NCI-H1436 treated with DMSO at 0.1 percent for 48 hours (cell line): ENCODE data around the gene TMEFF2.

Experiments used
- DNase-seq: peaks from one replicate; lab custom pipeline; 2025; lab: John Stamatoyannopoulos, UW

The TMEFF2 gene

DNA sequence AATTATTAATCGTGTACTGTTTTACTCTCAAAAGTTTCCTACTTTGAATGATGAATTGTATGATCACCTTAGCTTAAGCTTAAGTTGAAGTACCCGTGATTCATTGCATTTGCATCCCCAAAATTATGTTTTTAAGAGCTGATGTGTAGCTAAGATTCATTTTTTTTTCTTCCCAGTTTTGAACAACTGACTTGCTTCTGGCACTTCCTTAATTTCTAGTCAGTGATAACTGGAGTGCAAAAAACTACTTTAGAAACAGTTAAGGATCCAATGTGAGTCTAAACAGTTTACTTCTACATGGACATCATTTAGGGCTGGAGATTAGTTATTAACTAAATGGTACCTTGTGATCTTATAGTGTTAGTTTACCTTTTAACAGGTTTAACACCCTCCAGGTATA, 223.9 kb downstream of the TMEFF2 start:
- DNase-seq = no peak

DNA sequence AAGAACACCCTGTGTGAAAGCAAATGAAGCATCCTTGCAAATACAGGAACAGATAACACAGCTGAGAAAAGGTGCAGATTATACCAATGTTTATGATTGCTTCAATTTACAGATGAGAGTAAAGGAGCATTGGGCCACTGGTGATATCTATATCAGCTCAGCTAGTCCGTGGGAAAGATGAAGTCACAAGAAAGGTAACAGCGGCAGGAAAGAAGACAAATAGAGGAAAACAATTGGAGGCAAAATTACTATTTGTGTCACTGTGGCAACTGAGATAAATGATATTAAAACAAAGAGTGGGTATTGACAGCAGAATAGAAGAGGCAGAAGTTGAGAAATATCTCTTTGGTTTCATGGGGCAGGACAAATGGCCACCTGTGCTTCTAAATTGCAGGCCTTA, 226.6 kb downstream of the TMEFF2 start:
- no peak for DNase-seq

DNA sequence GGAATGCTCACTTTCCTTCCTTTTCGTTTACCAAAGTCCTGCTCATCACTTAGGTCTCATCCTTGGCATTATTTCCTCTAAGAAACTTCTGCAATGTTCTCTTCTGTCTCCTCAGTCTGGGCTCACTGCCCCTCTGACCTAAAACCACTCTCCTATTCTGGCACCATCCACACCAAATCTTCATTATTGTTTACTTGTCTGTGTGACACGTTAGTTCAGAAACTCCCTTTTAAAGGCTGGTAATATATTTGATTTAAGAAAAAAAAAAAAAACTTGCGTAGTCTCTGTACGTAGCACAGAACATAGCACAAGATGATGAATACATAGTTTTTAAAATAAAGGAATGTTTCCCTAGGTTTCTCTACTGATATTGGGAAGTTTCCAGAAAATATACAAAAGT, 229.0 kb downstream of the TMEFF2 start:
- no peak for DNase-seq

DNA sequence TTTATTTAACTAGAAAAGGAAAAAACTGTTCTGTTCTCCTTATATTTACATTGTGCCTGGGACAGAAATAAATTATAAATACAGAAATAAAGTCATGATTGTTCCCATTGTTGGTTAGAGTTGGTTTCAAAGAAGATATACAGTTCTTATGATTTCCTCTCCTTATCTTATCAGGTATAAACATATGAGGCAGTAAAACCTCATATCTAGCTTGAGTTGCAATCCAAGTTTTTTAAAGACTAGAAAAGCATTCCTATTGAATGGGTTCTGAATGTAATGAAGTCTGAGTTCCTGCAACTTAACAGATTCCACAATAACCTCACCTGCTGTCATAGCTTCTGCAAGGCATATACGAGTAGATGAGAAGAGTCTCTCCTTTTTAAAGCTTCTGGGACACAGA, 233.2 kb downstream of the TMEFF2 start:
- no peak for DNase-seq

DNA sequence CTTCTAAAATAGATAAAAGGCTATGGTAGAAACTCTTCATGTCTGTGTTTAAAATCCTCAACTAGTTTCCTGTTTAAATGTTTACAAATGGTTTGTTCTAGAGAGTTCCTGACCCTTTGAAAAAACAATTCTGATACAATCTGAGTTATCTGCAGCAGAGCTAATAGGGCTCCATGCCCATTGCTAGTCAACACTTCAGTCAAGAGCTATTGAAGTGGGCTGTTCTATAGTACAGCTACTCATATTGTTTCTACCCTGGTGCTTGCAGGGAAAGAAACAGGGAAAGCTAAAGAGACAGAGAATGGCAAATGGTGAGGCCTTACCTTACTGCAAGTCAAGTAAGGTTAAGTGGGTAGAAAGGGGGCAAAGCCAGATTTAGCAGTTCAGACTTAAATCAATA, 235.5 kb downstream of the TMEFF2 start:
- DNase-seq = peak; percentile 16

DNA sequence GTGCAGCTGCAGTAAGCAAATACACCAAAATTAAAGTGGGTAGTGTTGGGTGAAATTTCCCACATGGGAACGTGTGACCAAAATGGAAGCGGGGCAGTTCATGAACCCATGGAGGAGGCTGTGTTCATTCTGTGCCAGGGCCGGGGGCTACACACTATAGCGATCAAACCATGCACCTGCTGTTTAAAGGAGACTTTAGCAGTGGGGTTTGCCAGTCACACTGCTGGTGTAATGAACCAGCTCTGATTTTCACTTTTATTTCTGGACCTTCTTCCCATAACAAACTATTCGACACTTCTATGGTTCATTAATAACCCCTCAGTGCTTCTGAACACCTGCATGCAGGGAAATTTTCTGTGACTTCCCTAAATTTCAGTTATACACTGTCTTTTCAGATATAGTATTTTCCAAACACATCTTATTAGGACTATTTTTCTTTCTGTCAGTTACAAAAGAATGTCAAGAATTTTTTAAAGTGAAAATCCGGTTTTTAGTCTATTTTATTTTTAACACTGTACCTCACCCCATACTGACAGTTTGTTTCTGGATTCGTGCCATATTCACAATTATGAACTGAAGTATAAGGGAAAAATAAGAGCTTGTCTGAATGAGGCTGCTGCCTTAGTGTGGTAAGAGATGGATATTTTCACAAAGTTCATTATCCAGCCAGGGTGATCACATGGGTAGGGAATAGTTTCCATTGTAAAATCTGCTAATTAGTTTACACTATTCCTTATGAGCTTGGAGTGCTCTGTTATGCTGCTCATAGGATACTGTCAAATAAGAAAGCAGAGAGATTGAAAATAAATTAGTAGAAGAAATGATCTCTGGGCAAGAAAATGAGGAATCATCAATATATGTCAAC, 236.5 kb downstream of the TMEFF2 start:
- DNase-seq = no peak

DNA sequence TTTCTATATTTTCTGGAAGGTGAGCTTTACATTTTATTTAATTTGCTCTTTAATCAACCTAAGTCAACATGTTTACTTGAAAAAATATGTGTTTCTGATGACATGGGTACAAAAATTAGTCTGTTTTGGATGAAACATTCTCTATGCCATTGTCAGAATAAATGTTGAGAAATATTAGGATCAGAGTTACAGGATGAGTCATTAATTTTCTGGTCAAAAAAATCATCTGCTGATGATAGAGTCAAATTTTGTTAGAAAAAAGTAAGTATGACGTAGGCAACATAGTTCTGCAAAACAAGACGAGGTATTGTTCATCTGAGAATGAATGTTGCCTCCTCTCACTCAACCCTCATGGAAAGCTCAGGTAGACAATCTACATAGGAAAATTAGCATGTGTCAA, 240.3 kb downstream of the TMEFF2 start:
- no peak for DNase-seq

DNA sequence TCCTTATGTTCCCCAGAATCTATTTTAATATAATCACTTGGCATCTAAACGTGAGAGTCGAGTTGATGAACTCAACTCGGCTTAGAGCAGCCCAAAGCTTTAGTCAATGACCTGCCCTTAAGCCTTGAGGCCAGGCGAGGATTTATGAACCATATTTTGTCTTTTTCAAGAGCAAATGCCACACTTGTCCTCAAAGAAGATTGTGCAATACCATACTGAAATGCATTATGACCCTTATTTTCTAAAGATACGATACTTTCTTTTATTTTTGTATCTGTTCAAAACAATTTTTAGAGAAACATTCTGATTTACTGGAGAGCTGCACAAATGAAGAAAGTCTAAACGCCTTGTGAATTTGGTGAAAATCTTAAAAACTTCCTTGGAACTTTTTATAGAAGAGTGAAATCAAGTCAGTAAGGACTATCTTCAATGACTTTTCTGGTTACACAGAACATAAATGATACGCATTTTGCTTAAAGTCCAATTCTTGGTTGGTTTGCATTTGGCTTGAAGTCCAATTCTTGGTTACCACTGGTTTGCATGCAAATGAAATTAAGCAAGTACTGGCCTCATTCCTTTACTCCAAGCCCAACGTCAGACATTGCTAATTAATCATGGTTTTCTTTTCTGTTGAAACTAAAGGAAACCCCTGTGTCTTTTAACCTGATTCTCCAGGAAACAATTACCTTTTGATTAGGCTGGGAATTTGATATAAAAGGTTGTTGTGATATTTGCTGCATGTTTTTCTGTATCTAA, 242.0 kb downstream of the TMEFF2 start:
- no peak for DNase-seq

DNA sequence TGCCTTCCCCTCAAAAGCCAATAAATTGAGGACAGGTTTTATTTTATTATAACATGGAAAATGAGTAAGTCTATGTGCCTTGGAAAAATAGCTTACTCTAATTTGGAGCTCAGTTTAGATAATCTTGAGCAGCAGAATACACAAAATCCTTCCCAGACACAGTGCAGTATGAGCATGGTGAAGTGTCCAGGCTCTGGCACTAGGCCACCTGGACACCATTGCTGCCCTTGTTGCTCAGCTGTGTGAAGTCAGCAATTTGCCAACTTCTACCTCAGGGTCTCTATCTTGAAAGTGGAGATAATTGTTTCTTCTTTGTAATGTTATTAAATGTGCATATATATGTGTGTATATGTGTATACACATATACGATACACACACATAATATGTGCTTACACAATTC, 242.9 kb downstream of the TMEFF2 start:
- DNase-seq = no peak

DNA sequence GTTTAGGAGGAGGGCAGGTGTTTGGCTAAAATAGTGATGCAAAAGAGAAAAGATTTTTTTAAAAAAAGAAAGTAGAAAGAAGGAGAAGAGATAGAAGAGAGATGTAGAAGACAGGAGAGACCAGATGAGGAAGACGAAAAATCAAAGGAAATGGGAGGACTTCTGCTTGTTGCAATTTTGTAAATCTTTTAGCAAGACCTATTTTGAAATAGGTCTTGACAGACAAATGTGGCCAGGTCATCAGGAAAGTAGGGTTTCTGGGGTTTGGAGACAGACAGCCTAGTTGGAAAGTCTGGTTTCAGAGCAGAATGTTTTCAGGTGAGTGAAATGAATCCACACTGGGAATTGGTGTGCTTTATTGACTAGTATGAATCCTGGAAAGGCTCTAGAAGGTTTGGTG, 243.4 kb downstream of the TMEFF2 start:
- no peak for DNase-seq

DNA sequence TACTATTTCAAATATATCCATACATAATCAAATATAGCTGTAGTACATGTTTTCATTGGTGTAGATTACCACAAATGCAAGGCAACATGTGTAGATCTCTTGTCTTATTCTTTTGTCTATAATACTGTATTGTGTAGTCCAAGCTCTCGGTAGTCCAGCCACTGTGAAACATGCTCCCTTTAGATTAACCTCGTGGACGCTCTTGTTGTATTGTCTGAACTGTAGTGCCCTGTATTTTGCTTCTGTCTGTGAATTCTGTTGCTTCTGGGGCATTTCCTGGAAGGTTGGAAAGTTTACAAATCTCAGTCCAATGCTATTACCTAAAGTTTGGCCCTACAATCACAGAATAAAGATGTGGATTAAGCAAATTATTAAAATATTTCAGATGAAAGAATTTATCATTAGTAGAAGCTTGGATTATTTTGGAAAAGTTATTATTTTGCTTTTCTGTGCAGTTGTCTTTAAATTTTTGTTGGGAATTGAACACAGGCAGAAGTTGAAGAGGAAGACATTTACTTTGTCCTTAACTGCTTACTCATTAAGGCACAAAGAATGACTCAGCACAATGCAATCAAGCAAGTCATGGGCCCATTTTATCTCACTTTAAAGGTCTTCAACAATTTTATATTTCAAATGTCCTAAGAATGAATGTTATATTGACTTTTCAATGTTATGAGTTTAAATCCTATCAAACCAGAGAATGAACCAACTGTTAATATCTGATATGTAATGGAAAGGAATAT, 244.4 kb downstream of the TMEFF2 start:
- DNase-seq = no peak

DNA sequence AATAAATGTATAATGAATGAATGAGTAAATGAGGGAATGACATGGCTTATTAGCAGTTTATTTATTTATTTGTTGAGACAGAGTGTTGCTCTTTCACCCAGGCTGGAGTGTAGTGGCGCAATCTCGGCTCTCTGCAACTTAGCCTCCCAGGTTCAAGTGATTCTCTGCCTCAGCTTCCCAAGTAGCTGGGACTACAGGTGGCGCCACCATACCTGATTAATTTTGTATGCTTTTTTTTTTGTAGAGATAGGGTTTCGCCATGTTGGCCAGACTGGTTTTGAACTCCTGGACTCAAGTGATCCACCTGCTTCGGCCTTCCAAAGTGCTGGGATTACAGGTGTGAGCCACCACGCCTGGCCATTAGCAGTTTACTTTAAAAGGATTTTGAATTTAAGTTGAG, 247.5 kb downstream of the TMEFF2 start:
- no peak for DNase-seq

DNA sequence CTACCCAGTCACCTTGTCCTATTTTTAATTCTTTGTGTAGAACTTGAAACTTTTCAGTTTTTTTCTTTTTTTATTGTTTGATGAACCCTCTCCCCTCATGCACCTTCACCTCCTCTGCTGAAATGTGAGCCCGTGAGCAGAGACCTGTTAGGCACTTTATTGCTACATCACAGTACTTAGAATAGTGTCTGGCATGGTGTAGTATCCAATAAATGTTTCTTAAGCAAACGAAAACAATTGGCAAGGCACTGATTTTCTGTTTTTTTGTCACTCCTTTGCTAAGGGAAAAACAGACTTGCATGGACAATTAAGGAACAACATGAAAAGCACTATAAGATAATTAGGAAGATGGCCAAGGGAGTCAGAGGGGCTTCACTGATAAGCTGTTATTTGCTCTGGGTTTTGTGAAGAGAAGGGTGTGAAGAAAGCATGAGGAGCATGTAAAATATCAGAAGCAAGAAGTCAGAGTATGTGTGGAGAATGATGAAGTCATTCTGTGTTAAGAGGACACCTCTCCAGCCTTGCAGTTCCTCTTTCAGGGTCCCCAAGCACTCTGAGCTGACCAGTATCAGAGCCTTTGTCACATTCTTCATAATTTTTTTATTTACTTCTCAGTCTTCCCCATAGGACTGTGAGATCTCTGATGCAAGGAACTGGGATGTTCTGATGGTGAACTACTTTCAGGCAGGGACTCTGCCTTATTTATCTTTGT, 248.1 kb downstream of the TMEFF2 start:
- no peak for DNase-seq

DNA sequence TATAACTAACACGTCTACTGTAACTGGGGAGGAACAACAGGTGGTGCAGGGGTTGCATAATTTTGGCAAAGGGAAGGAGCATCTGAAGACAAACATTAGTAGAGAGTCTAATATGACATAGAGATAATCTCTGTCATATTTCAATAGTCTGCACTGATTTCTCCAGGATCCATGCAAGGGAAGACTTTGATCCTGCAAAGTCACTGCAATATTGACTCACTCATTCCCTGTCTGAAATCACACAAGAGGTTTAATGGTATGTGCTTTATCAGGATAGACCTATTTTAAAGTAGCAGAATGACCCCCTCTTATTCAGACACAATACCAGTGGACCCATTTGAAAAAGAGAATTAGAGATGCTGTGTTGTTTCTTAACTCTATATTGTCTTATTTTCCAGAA, 249.1 kb downstream of the TMEFF2 start:
- DNase-seq = no peak

DNA sequence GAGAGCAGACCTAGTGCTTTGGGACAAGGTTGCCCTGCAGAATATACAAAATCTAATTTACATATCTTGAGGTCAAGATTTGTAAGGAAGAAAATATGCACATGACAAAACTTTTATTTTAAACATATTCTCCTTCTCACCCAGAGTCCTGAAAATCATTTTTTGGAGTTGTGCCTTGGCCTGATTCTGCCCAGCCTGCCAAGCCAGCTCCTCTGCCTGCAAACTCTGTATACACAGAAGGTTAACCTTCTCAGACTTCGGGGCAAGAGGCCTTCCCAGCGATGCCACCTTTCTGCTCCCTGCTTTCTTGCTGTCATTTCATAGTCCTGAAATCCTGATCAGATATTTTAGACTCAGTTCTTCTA, 252.0 kb downstream of the TMEFF2 start:
- DNase-seq = no peak

DNA sequence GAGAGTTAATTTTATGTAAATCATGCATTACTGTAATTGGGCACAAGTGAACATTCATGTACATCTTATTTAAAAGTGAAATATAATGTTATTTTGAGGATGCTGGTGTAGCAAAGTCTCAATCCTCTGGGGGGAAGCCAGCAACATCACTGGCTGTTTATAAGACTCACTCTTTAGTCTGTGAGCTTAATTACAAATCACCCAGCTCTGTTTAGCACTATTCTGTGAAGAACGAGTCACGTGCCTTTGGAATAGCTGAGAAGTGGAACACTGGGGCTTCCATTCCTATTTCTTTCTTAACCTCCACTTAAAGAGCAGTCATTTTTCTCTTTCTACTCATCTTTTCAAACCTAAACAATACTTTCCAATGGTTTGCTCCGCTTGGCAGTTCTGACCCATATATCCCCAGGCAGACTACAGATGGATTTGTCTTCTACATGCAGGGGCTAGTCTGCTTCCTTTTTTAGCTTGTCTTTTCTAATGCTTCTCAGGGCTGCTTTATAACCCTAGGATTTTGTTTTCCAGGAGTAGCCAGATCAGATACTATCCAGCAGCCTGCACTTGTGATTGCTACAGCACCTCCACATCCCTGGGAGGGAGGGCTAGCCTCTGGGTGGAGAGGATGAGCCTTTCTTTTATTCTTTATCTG, 252.5 kb downstream of the TMEFF2 start:
- no peak for DNase-seq

DNA sequence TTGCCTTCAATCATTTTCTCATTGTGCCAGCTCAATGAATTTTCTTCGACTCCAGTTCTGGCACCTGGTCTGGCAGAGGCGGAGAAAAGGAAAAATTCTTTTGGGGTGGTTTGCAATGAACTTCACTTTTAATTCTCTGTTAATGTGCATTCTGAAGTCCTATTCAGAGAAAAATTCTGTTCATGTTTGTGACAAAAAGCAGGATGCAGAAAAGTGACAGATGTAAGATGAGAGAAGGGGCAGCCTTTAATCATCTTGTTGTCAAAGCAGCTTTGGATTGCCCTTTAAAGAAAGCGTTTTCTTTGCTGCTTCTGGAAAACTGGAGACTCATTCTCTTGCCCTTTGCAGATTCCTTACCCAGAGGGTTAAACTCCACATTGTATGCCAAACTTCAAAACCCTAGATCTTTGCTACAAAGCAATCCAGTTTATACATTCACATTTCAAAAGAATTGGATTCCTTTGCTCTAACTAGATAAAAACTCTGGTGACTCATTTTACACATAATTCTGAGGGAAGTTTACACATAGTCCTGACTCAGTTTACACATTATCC, 253.3 kb downstream of the TMEFF2 start:
- no peak for DNase-seq

DNA sequence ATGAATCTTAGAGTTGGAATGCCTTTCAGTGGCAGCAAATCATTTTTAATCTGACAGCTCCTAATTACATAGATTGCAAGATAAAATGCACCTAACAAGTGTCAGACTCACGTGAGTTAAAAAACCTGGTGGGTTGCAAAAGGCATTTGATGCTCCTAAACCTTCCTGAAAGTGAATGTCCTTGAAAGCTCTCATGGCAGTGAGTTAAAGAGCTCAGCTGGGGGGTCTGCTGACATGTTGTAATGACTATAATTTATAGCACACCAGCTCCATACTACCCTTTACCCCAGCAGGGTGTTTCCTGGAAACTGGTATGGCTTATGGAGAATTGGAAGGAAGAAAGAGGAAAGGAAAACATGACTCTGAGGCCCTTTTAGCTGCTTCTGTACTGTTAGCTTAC, 256.0 kb downstream of the TMEFF2 start:
- no peak for DNase-seq

DNA sequence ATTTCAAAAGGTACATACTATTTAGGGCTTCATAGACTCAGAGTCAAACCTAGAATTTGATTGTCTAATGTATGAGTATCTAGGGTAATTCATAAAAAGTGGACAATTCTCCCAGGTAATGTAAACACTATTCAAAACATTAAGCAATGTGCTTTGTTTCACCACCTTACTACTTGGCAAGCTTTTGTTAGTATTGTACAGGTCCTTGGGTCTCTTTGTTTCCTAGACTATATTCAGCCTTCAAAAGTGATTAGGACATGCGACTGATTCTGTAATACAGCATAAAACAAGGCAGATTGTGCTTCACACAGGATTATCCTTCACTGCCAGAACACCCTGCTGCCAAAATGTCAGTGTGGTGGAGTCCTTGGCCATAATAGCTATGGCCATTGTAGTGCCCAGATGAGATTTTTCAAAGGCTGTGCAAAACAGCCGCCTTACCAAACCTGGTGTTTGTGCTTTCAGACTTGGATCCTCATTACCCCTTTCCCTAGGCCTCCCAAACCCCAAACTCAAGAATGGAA, 257.8 kb downstream of the TMEFF2 start:
- no peak for DNase-seq

DNA sequence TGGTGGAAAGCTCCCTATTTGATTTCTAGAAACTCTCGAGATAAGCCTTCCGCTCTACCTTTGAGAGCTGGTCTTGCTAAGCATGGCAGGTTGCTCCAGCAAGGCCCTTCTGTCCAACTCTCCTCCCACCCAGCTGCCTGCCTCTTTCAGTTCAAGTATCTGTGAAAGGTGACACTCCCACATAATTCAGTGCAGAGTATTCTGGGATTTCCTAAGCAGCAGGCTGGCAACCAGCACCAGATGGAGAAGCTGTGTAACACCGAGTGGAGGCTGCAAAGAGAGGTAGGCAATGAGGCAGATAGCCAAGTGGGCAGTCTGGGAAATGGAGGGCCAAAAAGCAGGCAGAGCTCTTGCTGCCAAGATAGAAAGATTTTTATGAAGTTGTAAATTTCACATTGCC, 259.5 kb downstream of the TMEFF2 start:
- DNase-seq = peak; percentile 63
